A673 (cell line): ENCODE measurements around the gene BAZ1A. TPM values are rescaled to one million over a fixed set of nuclear protein-coding genes. Genes with fewer than 3 reads are reported as not detected.

ENCODE experiments used
- BruUV-seq: library from RNA; stranded (reverse); fragments of 400-500 nt; replicated peaks from 2 replicates; lab custom pipeline; 2021; lab: Mats Ljungman, UMichigan
- CTCF ChIA-PET: fragments of 300-600 bp; sonication (Branson Sonifier 250); formaldehyde crosslinking; loops from one replicate; lab custom pipeline; 2022; ENCODE audit warnings: antibody characterized with exemption; lab: Charles Lee
- POLR2A ChIA-PET: fragments of 300-600 bp; sonication (Branson Sonifier 250); formaldehyde crosslinking; loops from one replicate; lab custom pipeline; 2022; ENCODE audit warnings: antibody characterized with exemption; ENCODE audit not compliant: low non-redundant PET; lab: Charles Lee
- DNase-seq: peaks from one replicate; pipeline ENCODE4 v3.0.0-alpha.2; 2015; ENCODE audit warnings: low spot score
- H3K27ac ChIP-seq: fragments of 200-600 bp; sonication (generic); 2 replicates; pipeline ENCODE4 v1.5.1; 2016; ENCODE audit warnings: mixed run types, low read depth, mild to moderate bottlenecking, mixed read lengths, antibody characterized with exemption, low read length; ENCODE audit not compliant: poor library complexity, severe bottlenecking
- H3K27me3 ChIP-seq: fragments of 200-600 bp; sonication (generic); replicated peaks from 2 replicates; pipeline ENCODE4 v1.6.1; 2017; ENCODE audit warnings: mixed run types, low read depth, mild to moderate bottlenecking, mixed read lengths, antibody characterized with exemption, low read length; ENCODE audit not compliant: insufficient read depth, poor library complexity
- H3K36me3 ChIP-seq: fragments of 200-600 bp; sonication (generic); 2 replicates; pipeline ENCODE4 v1.6.1; 2016; ENCODE audit warnings: mixed run types, mild to moderate bottlenecking, mixed read lengths, antibody characterized with exemption, low read length; ENCODE audit not compliant: insufficient read depth, poor library complexity, severe bottlenecking
- H3K4me1 ChIP-seq: fragments of 200-600 bp; sonication (generic); 2 replicates; pipeline ENCODE4 v1.6.1; 2017; ENCODE audit warnings: mixed run types, mild to moderate bottlenecking, mixed read lengths, antibody characterized with exemption, low read length; ENCODE audit not compliant: insufficient read depth, poor library complexity, severe bottlenecking
- H3K4me3 ChIP-seq: fragments of 200-600 bp; sonication (generic); 2 replicates; pipeline ENCODE4 v1.5.1; 2016; ENCODE audit warnings: low read depth, mixed run types, mild to moderate bottlenecking, mixed read lengths, low read length; ENCODE audit not compliant: poor library complexity, severe bottlenecking
- H3K9me3 ChIP-seq: fragments of 200-600 bp; sonication (generic); 2 replicates; pipeline ENCODE4 v1.6.1; 2016; ENCODE audit warnings: mixed run types, low read depth, mild to moderate bottlenecking, mixed read lengths, antibody characterized with exemption, low read length; ENCODE audit not compliant: poor library complexity, severe bottlenecking
- EZH2 ChIP-seq: fragments of 200-600 bp; sonication (generic); IDR thresholded peaks from 2 replicates; pipeline ENCODE4 v1.6.1; 2017; ENCODE audit warnings: borderline replicate concordance, low read depth, mild to moderate bottlenecking, mixed read lengths, antibody characterized with exemption, low read length; ENCODE audit not compliant: poor library complexity, severe bottlenecking
- intact Hi-C: fragments of 100-400 bp; cut with micrococcal nuclease; formaldehyde crosslinking; loops from one replicate; pipeline ENCODE4 v1.10.0; 2022; ENCODE audit not compliant: unreplicated experiment
- total RNA-seq: library from RNA; stranded (reverse); gene quantifications from 2 replicates; pipeline ENCODE4 v1.2.3, GENCODE V29; 2021
- TF ChIP-seq, protein P1 (sequence below): fragments of 300-800, 200-600 bp; sonication (generic); conservative IDR thresholded peaks from 2 replicates; pipeline ENCODE4 v1.5.1; 2017; ENCODE audit warnings: low read depth, mild to moderate bottlenecking, antibody characterized with exemption, low read length, moderate library complexity, mixed read lengths

The BAZ1A gene
- total RNA-seq, 1 experiment from 2014 or later, result 70.3 TPM

DNA sequence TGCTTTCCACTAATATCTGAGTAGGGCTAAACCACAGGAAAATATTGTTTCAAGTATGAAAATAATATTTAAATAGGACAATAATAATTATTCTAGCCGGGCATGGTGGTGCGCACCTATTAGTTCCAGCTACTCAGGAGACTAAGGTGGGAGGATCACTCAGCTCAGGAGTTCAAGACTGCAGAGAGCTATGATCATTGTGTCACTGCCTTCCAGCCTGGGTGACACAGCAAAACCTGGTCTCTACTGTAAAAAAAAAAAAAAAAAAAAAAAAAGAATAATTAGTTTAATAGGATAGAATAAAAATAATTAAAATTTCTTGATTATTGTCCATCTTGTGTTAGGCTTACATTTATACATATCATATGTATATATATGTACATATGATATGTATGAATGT, 38.5 kb upstream of the BAZ1A start:
- H3K4me3 ChIP-seq, result no peak overlapping the region
- no peaks in the 10 kb centered on the region for H3K9me3 ChIP-seq
- POLR2A ChIA-PET, result no interaction called here
- no peaks in the 10 kb centered on the region for H3K27me3 ChIP-seq
- no peak overlapping the region for H3K27ac ChIP-seq
- no peaks in the 10 kb centered on the region for H3K36me3 ChIP-seq
- DNase-seq, result no peak
- BruUV-seq, result no TSS peak
- CTCF ChIA-PET, result no interaction called here
- intact Hi-C loops, result no loop called here
- H3K4me1 ChIP-seq, result no peaks in the 10 kb centered on the region
- no peak for TF ChIP-seq EZH2
- TF ChIP-seq, protein P1, sequence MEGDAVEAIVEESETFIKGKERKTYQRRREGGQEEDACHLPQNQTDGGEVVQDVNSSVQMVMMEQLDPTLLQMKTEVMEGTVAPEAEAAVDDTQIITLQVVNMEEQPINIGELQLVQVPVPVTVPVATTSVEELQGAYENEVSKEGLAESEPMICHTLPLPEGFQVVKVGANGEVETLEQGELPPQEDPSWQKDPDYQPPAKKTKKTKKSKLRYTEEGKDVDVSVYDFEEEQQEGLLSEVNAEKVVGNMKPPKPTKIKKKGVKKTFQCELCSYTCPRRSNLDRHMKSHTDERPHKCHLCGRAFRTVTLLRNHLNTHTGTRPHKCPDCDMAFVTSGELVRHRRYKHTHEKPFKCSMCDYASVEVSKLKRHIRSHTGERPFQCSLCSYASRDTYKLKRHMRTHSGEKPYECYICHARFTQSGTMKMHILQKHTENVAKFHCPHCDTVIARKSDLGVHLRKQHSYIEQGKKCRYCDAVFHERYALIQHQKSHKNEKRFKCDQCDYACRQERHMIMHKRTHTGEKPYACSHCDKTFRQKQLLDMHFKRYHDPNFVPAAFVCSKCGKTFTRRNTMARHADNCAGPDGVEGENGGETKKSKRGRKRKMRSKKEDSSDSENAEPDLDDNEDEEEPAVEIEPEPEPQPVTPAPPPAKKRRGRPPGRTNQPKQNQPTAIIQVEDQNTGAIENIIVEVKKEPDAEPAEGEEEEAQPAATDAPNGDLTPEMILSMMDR, result no peak

DNA sequence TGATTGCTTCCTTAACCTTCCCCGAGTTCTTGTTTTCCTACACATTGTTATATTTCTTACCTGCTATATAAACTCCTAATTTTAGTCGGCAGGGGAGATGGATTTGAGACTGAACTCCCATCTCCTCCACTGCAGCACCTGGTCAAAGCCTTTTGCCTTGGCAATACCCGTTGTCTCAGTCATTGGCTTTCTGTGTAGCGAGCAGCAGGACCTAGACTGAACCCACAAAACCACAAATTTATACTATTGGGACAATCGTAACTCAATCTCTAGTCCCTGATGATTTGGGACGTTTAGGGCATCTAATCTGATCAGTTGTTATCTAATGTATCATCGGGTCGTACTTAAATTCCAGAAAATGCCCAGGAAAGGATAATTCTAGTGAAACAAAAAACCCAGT, 37.8 kb upstream of the BAZ1A start:
- TF ChIP-seq EZH2, result no peak
- TF ChIP-seq, protein P1, result no peak
- DNase-seq, result no peak
- Histone ChIP-seq H3K36me3 (no peaks in the 10 kb centered on the region), H3K9me3 (no peaks in the 10 kb centered on the region), H3K27ac (no peak overlapping the region), H3K27me3 (no peaks in the 10 kb centered on the region), H3K4me1 (no peaks in the 10 kb centered on the region), H3K4me3 (no peak overlapping the region)
- no TSS peak for BruUV-seq
- intact Hi-C loops, result no loop called here
- ChIA-PET CTCF (no interaction called here), POLR2A (no interaction called here)

DNA sequence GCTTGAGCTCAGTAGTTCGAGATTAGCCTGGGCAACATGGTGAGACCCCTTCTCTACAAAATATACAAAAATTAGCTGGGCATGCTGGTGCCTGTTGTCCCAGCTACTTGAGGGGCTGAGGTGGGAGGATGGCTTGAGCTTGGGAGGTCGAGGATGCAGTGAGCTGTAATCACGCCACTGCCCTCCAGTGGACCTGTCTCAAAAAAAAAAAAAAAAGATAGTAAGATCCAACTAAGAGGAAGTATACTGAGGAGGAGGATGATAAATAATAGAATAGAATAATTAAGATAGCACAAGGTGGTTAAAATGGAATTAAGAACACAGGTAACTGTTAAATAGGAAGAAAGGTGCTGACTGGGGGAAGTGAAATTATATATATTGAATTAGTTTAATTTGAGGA, 37.0 kb upstream of the BAZ1A start:
- Histone ChIP-seq H3K27ac (no peak overlapping the region), H3K9me3 (no peaks in the 10 kb centered on the region), H3K4me1 (no peaks in the 10 kb centered on the region), H3K27me3 (no peaks in the 10 kb centered on the region), H3K36me3 (no peaks in the 10 kb centered on the region), H3K4me3 (no peak overlapping the region)
- POLR2A ChIA-PET, result no interaction called here
- DNase-seq, result peak; percentile 5
- intact Hi-C loops, result no loop called here
- TF ChIP-seq, protein P1, result no peak
- no peak for TF ChIP-seq EZH2
- CTCF ChIA-PET, result interaction anchor here (0.6 kb wide), 2 partner anchors 98 to 592 kb away, joined by 3 read pairs; no protein-coding TSS in a partner anchor
- BruUV-seq, result no TSS peak
